Measurements from ENCODE around the gene TP53I13. TPM values are rescaled to one million over a fixed set of nuclear protein-coding genes. Genes with fewer than 3 reads are reported as not detected.

The TP53I13 gene
- total and polyA plus RNA-seq, 2 donors (not counting 3 experiments of a cell fraction or from before 2014, with no cell fraction given), result 41.1 to 42.7 TPM

DNA sequence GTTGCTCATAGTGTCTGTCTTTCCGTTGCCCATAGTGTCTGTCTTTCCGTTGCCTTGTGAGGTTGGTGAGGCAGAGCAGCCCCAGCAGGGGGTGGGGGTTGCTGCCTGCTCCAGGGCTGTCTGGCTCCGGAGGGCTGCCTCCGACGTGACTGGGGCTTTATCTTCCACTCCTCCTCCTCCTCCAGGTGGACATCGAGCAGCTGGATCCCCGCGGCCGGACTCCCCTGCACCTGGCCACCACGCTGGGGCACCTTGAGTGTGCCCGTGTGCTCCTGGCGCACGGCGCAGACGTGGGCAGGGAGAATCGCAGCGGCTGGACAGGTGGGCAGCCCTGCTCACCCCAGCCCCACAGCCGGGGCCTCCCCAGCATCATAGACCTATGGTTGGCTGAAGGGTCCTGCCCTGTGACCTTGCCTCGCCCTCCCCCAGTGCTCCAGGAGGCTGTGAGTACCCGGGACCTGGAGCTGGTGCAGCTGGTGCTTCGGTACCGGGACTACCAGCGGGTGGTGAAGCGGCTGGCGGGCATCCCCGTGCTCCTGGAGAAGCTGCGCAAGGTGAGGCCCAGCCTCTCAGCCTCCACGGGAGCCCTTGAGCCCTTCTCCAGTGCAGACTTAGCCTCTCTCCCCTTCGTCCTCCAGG lies 39.2 kb downstream of the TP53I13 start:
- Histone ChIP-seq H4K20me1 (replicated peaks; ENCODE audit: control insufficient read depth, extremely low read depth, insufficient read depth, low read length) (no peaks in the 10 kb centered on the region), H3K27me3 (ENCODE audit: control insufficient read depth in 2 of 2, insufficient read depth in 2 of 2, low read length in 2 of 2) (no peaks in the 10 kb centered on the region), H3K4me3 (replicated peaks in 1 of 3; ENCODE audit: insufficient read depth in 1 of 3, low read depth in 1 of 3, low read length in 3 of 3) (no peak overlapping the region), H3K9ac (replicated peaks; ENCODE audit: extremely low read depth, insufficient read depth, low read length) (no peak overlapping the region), H3K4me2 (ENCODE audit: insufficient read depth, low read length) (no peak overlapping the region), H3K4me1 (ENCODE audit: control insufficient read depth, extremely low read depth, insufficient read depth, low read length) (no peaks in the 10 kb centered on the region), H2AFZ (ENCODE audit: low read depth, low read length) (no peak overlapping the region), H3K36me3 (ENCODE audit: control insufficient read depth in 2 of 2, extremely low read depth in 1 of 2, insufficient read depth in 2 of 2, low read length in 2 of 2) (peaks cover 0 to 4% of the 10 kb centered on the region in 2 experiments), H3K9me3 (replicated peaks; ENCODE audit: control insufficient read depth, insufficient read depth, low read length) (no peaks in the 10 kb centered on the region), H3K9me1 (replicated peaks; ENCODE audit: control insufficient read depth, extremely low read depth, insufficient read depth, low read length) (no peaks in the 10 kb centered on the region), H3K27ac (ENCODE audit: insufficient read depth, low read depth, low read length) (no peak overlapping the region), H3K79me2 (ENCODE audit: control insufficient read depth, insufficient read depth, low read length) (no peaks in the 10 kb centered on the region)
- TF ChIP-seq JUN (IDR thresholded peaks at IDR 0.05; ENCODE audit: borderline replicate concordance, insufficient read depth, insufficient read length, low read depth), result no peak
- no peak for TF ChIP-seq MYC (IDR thresholded peaks at IDR 0.05; ENCODE audit: low read depth, low read length)
- TF ChIP-seq, protein P1, sequence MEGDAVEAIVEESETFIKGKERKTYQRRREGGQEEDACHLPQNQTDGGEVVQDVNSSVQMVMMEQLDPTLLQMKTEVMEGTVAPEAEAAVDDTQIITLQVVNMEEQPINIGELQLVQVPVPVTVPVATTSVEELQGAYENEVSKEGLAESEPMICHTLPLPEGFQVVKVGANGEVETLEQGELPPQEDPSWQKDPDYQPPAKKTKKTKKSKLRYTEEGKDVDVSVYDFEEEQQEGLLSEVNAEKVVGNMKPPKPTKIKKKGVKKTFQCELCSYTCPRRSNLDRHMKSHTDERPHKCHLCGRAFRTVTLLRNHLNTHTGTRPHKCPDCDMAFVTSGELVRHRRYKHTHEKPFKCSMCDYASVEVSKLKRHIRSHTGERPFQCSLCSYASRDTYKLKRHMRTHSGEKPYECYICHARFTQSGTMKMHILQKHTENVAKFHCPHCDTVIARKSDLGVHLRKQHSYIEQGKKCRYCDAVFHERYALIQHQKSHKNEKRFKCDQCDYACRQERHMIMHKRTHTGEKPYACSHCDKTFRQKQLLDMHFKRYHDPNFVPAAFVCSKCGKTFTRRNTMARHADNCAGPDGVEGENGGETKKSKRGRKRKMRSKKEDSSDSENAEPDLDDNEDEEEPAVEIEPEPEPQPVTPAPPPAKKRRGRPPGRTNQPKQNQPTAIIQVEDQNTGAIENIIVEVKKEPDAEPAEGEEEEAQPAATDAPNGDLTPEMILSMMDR (IDR thresholded peaks at IDR 0.05; ENCODE audit: extremely low read depth in 1 of 2, insufficient read depth in 1 of 2, low read depth in 1 of 2, low read length in 2 of 2), result no peak
- TF ChIP-seq, protein P2, sequence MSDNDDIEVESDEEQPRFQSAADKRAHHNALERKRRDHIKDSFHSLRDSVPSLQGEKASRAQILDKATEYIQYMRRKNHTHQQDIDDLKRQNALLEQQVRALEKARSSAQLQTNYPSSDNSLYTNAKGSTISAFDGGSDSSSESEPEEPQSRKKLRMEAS (IDR thresholded peaks at IDR 0.05; ENCODE audit: insufficient read depth, insufficient read length), result no peak
- no peak for TF ChIP-seq POLR2A (IDR thresholded peaks at IDR 0.05; ENCODE audit: low read depth, low read length)
- no peak for TF ChIP-seq EZH2 (IDR thresholded peaks at IDR 0.05; ENCODE audit: borderline replicate concordance, low read depth, low read length, severe bottlenecking)
- TF ChIP-seq GATA2 (IDR thresholded peaks at IDR 0.05; ENCODE audit: insufficient read depth, insufficient read length, low read depth, low read length), result no peak
- TF ChIP-seq FOS (IDR thresholded peaks at IDR 0.05; ENCODE audit: borderline replicate concordance, insufficient read depth, low read length), result no peak
- POLR2A ChIA-PET, result no interaction called here
- BruUV-seq (replicated peaks), result no TSS peak
- DNase-seq (ENCODE audit: low read depth, low spot score), result no peak
- dilution Hi-C loops (cut with MboI; ENCODE audit: extremely low pct_ligation_motif_present, low sequenced_read_pairs) (no loop called here), intact Hi-C loops (cut with micrococcal nuclease) (no loop called here)
- no peak for FAIRE-seq
- CTCF ChIA-PET, result interaction anchor here (2.9 kb wide), 1 partner anchor 10 kb away, joined by 15 read pairs; no protein-coding TSS in a partner anchor
